NOMO-1 treated with dmso at 0.1 percent for 144 hours (cell line): ENCODE measurements around the gene PEX12.
"Not testable (repeated sequence)": the region's sequence is repeated elsewhere in the genome, so short reads cannot be mapped to it uniquely, and the experiment has no call there.

Experiments used
- DNase-seq: peaks from one replicate; lab custom pipeline; 2025; ENCODE audit not compliant: unreplicated experiment; lab: John Stamatoyannopoulos, UW

PEX12 gene

DNA sequence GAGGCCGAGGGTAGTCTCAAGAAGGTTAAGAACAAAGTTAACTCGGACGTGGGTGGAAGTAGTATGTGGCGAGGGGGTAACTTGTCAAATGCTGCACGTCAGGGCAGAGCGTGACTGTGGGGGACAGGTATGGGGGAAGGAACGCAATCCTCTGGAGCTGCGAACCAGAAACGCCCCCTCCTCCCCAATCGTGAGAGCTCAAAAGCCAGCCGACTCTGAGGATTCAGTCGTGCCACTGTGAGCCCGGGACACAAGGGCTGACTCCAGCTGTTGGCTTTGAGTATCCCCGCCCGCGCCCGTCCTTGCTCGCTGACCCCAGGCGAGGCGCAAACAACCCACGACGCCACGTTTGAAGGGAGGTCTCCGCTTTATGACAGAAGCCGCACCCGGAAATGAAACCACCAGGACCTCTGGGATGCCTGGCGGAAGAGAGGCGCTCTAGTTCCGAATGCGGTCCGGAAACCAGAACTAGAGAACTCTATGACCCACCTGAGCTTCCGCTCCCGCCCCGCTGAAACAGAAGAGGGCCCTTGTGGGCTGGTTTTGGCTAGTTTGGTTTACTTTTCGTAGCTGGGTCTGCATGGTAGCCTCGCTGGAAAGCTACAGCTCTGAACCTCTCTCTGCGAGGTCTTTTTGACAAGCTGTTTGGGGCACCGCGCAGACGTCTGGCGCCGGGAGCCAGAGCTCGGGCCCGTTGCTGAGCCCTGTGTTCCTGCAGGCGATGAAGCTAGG lies at the start of gene PEX12:
TSS of gene PEX12 (minus strand) at position 375 of the 732 bp plus-strand sequence. CDS start 550 bp downstream, outside the sequence.
- DNase-seq = peak; percentile 89

DNA sequence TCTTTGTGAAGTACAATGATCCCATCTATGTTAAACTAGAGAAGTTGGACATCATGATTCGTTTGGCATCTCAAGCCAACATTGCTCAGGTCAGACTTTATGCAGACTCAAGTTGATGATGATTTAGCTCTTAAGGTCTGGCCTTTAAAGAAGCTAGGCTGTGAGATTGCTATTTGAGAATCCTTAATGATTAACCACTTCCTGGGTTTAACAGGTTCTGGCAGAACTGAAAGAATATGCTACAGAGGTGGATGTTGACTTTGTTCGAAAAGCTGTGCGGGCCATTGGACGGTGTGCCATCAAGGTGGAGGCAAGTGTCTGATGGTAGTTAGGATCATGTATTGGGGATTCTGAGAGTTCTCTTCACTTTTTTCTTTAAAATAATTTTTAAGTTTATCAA lies 49.0 kb upstream of the PEX12 start:
- no peak for DNase-seq

DNA sequence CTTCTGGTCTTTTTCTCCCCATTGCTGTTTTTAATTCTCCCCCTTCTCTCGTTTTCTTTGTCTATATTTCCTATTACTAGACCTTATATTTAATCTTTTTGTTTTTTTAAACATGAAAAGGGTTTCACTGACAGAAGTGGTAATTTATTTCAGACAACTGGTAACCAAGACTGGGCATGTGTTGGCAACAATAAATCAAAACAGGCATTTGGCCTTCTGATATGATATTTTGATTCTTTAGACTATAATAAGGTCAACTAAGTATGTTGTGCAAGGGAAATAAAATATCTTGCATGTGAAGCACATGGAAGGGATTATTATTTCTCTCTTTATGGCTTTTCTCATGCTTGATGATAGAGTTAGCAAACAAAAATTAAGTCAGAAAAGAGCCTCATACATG lies 43.4 kb upstream of the PEX12 start:
- no peak for DNase-seq

DNA sequence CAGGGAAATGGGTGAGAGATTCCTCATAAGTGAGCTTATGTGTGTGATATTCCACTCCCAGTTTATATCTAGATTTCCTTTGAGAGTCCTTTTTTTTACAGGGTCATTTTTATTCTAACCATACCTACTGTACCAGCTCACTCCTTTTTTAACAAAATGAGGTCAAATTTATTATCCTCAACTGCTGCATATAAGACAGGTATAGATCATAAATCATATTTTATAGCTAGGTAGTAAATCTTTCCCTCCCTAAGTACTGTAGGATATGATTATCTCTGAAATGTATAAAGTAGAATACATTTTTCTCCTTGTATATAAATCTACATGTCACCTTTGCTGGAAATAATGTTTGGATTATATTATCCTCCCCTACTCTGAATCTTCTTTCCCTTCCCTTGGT lies 40.3 kb upstream of the PEX12 start:
- no peak for DNase-seq

DNA sequence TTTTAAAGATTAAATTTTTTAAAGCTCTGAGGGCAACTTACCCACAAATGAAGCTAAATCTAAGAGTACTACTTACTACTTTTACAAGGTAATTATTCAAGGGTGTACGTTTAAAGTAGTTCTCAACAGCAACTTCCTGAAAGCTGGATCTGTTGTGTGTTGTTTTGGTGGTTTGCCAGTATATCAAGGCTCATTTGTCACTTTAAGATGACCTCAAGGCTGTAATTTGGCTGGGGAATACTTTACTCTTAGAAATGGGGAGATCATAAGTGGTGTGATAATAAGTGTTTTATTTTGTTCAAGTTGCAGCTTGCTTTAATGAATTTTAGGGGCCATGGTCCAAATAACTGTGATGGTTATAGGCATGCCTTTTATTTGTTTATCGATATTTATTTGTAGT lies 39.1 kb upstream of the PEX12 start:
- no peak for DNase-seq

DNA sequence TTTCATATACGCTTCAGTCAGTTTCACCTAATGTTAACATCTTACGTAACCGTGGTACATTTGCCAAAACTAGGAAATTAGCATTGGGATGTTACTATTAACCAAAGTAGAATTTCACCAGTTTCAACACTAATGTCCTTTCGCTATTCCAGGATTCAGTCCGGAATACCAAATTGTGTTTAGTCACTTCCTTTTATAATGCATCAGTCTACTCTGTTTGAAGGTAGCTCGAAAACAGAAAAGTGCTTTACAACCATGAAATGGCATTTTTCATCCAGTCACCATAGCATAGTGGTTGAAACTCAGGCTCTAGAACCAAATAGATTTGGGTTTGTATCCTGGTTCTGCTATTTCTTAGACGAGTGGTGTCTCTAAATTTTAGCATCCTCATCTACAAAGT lies 38.2 kb upstream of the PEX12 start:
- DNase-seq = no peak

DNA sequence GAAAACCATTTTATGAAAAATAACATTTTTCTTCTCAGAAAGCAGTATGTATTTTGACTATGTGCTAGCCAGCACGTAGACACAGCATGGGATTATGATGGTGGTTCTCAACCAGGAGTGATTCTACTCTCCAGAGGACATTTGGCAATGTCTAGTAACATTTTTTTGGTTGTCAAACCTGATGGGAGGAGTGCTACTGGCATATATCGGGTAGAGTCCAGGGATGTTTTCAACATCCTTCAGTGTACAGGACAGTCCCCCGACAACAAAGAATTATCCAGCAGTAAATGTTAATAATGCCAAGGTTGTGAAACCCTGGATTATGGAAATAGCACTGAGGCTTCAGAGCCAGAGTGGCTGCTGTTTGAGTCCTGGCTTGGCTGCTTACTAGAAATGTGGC lies 36.4 kb upstream of the PEX12 start:
- DNase-seq = no peak

DNA sequence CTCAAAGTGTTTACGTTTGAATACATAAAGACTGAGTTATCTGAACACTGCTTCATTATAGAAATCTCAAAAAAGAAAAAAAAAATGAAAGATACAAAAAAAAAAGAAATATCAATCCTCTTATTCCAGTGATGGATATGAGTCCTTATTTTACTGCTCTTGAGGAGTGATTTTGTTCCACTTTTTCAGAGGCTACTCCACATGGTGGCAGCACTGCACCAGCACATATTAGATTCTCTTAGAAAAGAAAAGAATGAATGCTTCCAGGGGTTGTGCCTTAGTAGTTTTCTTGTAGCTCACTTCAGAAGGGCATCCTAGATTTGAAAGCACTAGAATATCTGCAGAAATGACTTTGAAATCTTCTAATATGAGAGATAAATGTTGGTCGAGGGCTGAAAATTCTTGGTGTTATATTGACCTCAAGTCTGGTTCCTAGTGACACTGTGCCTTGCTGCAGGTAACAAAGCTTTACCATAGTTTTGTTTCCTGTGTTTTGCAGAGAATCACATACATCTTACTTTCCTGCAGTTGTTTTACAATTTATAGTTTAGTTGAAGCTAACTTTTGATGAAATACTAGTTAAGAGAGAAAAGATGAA lies 34.7 kb upstream of the PEX12 start:
- no peak for DNase-seq

DNA sequence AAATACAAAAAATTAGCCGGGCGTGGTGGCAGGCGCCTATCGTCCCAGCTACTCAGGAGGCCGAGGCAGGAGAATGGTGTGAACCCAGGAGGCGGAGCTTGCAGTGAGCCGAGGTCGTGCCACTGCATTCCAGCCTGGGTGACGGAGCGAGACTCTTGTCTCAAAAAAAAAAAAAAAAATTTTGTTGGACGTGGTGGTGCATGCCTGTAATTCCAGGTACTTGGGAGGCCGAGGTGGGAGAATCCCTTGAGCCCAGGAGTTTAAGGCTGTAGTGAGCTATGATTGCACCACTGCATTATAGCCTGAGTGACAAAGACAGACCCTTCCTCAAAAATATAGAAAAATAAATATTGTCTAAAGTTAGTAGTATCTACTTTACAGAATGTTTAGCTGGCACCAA lies 32.4 kb upstream of the PEX12 start:
- DNase-seq = not testable (repeated sequence)

DNA sequence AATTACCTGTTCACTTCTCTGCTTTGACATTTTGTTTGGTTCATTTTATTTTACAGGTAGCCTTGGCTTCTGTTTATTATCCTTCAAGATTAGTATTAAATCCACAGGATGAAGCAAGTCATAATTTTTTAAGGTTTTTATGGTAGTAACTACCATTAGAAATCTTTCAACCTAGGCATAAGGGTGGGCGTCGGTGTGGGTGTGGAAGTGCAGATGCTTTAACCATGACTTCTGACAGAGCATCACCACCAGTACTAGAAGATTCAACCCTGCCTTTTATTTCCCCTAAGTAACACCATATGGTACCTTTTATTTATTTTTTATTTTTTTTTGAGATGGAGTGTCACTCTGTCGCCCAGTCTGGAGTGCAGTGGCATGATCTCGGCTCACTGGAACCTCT lies 31.5 kb upstream of the PEX12 start:
- DNase-seq = no peak

DNA sequence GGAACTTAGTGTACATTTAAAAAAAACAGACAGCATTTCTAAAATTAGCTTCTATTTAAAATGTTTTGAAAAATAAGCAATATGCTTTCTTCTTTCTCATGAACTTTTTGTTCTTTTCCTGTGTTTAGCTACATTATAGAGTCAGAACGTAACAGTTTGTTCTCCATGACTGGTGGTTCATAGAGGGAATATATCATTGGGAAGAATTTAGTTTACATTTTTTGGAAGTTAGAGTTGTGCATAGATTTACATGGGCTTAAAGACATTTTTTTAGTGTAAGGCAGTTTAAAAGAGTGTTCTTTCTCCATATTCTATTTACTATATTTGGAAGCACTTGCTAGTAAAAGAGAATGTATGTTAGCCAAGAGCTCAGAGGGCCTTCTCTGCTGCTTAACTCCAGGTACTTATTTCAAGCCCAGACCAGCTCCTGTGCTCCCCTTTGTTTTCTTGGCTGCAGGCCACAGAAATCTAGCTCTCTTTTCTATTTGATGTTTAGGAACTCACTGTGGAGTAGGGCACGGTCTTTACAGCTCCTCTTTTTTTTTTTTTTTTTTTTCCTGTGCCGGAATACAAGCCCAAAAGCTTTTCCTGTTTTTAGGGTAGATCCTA lies 29.0 kb upstream of the PEX12 start:
- DNase-seq = no peak

DNA sequence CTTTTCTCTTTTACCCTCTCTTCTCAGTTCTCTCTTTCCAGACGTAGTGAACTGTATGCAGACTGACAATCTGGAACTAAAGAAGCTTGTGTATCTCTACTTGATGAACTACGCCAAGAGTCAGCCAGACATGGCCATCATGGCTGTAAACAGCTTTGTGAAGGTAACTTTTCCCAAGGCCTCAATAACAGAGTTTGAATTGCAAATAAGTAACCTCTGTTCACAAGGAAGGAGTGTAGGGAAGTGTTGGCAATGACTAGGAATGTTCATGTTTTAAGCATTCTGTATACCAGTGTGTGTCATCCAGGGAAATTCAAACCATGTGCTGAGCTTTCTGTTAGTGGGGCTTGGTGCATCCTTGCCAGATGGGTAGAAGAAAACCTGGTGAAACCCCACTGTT lies 27.3 kb upstream of the PEX12 start:
- no peak for DNase-seq

DNA sequence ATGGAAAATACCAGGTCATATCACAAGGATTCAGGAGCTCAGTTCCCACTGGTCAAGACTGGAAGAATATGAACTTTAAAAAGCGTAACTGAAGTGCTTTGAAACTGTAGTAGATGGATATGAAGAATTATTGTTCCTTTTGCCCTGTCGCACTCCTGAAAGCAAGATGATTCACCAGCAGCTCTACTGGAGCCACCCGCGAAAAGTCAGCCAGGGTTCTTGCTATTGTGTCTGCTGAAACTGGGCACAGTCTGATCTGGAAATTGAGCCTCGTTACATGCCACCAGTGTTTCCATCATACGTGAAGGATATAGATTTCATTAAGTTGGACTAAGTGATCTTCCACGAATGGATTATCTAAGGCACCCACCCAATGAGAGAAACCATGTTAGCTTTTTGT lies 25.3 kb upstream of the PEX12 start:
- no peak for DNase-seq

DNA sequence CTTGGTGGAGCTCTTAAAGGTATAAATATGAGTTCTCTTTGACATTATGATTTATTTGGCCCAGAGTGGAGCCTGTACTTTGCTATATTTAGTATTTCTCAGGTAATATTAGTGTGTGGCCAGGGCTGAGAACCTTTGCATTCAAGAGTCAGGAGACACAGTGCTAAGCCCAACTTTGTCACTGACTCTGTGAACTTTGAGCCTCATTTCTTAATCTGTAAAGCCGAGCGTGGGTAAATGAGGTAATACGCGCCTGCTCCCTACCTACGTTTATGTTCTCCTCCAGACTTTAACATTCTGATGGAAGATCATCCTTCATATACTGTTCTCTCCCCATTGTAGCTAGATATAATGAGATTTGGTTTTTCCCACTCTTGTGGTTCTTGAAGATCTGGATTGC lies 19.2 kb upstream of the PEX12 start:
- DNase-seq = no peak

DNA sequence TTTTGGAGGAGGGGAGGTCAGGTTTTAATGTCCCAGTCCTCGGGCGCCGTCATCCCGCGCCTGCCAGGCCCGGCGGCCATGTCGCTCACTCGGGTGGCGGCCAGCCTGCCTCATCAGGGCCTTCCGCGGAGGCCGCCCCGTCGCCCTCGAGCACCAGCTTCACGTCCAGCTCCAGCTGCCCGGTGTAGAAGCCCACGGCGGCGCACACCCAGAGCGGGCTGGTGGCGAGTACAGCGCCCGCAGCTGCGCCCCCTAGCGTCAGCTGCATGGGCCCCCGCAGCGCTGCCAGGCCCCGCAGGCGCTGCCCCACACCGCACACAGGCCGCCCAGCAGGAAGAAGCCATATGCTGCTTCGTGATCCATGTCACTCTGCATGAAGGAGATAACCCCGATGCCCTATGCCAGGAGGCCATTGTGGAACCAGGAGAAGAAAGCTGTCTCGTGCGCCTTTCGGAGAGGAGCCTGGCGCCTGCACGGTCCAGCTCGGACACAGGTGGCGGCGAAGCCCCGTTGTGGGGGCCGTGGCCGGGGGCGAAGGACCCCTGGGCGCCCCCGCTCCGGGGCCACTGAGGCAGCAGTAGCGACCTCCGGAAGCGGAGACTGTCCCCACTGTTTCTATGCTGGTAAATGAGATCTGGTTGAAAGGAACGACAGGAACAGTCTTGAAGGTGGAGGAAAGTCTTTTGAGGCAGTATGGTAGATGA lies 18.3 kb upstream of the PEX12 start:
- DNase-seq = no peak

DNA sequence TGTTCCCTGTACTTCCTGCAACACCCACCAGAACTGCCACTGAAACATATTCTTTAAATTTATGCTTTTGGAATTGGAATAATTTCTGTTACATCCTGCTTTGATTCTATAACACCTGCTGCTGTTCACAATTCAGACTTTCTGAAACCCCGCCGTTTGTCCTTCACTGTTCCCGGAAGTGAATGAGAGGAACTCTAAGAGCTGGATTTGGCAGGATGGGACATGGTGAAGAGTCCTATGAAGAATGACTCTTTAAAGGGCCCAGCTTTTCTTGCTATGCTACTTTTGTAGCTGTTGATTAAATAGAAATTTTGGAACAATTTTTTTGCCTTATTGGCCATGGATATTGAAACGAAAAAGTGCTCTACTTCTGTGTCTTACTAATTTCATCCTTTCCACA lies 17.7 kb upstream of the PEX12 start:
- DNase-seq = no peak

DNA sequence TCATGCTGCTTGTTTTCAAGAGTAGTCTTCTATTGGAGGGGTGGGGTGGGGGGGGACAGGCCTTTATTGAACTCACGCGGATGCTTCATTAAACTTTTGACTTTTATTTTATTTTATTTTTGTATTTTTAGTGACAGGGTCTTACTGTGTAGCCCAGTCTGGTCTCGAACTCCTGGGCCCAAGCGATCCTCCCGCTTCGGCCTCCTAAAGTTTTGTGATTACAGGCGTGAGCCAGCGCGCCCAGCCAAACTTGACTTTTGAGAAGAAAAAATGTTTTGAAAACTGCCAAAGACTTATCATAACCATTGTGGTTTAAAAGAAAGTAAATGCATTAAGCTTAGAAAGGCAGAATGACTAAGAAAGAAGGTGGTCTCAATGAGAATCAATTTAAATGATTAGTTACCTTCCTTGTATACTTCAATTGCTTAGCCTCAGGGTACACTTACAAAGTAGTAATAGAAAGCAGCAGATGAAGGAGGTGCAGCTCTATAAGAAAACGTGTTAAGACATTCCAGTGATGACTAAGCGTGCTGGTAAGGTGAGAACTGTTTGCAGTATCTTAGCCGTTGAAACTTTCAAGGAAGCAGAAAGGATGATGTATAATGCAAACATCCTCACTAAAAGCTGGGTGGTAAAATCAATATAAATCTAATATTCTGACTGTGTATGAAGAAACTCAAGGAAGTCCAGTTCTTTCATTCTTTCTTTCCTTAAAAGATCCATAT lies 10.0 kb upstream of the PEX12 start:
- no peak for DNase-seq

DNA sequence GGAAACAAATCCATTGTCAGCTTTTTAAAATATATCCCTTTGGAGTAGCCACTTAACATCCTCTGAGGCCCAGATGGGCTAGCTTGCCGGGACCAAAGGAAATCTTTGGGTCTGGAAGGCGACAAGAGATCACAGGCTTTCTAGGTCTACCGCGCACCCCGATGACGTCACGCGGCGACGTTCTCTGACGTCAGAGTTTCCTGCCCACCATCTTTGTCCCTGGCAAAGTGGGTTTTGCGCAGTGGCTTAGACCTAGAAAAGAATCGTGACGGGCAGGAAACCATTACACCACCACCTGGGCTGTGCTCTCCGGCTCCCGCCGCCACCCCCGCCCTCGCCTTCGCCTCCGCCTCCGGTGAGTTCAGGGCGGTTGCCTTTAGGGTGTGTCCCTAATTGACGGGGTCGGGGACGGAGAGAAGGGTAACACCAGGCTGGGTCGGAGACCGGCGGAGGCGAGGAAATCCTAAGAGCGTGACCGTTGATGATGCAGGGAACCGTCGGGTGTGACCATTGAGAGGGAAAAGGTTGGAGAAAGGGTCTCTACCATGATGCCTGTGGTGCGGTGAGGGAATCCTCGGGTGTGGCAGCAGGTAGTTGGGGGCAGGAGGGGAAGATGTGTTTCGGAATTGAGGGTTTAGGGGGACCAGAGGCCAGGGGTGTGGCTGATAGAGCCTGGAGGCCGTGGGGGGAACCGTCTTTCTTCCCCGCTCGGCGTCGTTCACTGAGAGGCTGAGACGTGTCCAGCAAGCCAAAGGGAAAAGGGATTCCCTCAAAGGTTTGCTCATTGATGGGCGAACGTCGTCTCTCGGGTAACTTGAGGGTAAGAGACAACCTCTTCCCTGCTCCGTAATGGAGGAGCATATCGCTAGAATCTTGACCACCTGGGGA lies 8.9 kb upstream of the PEX12 start, which contains the start of gene AP2B1:
TSS of gene AP2B1 (plus strand) at position 249 of the 888 bp plus-strand sequence. CDS start 6,709 bp downstream, outside the sequence.
- peak; percentile 93 for DNase-seq

DNA sequence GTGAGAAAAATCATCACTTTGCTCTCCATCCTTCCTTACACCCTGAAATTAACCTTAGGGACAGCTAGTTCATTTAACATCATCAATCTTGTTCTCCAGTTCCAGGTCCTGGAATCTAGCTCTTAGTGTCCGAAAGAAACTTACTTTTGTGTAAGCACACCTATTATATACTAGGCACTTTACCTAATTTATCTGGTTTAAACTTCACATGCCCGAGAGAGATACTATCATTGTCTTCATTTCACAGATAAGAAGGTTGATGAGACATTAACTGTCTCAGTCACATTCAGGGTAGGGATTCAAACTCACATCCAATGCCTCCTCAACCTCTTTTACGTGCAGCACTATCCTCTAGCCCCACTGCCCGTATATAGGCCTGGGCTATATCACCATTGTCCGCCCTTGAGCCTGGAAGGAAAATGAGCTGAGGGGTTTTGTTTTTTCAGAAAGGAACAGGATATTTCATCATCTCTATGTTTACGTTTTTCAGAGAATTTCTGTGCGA lies 8.2 kb upstream of the PEX12 start:
- no peak for DNase-seq

DNA sequence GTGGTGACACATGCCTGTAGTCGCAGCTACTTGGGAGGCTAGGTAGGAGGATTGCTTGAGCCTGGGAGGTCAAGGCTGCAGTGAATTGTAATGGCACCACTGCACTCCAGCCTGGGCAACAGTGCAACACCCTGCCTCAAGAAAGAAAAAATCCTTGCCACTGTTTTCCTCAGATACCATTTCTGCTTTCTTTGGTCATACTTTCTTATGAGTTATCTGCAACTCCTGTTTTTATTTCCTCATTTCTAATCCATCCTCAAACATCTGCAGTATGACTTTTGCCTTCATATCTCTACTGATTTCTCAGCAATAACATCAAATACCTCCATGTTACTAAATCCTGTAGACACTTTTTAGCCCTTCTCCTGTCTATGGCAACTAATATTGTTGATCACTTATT lies 5.7 kb upstream of the PEX12 start:
- no peak for DNase-seq
